ENCODE data around the gene MCTP1. TPM values are rescaled to one million over a fixed set of nuclear protein-coding genes. Genes with fewer than 3 reads are reported as not detected.

Gene MCTP1
- total and polyA plus RNA-seq, 9 of the 15 experiments (the other 6 are each of a cell fraction or from before 2014, with no cell fraction given): 0.04 to 0.93 (median 0.06) TPM; not detected in 4

DNA sequence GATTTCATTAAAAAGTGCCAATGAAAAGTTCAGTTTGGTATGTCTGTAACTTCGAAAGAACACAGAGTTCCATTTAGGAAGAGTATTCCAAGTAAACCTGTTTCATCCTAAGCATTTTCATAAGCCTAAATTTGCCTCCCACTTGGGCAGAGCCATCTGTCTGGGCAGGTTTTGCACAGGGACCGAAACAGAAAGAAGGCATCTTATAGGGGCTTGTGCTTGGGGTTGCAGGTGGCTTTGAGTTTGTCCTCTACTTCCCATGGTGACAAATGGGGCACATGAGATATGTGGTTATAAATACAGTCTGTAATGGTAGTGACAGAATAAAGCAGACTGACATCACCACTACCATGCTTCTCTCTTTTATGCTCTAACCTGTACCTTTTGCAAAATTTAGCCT lies 63.7 kb downstream of the MCTP1 start:
- TF ChIP-seq EGR1 (conservative IDR thresholded peaks at IDR 0.05) (no peak), LCOR (CRISPR knock-in tag; IDR thresholded peaks at IDR 0.05) (no peak), NFATC3 (IDR thresholded peaks at IDR 0.05) (no peak), ZNF23 (CRISPR knock-in tag; IDR thresholded peaks at IDR 0.05) (no peak), ZKSCAN3 (CRISPR knock-in tag; IDR thresholded peaks at IDR 0.05) (no peak), OTX1 (CRISPR knock-in tag; IDR thresholded peaks at IDR 0.05) (no peak), DNMT1 (IDR thresholded peaks at IDR 0.05) (no peak), GATA2 (CRISPR knock-in tag; IDR thresholded peaks at IDR 0.05) (no peak), TRIM28 (IDR thresholded peaks at IDR 0.05) (no peak), SIRT6 (IDR thresholded peaks at IDR 0.05; ENCODE audit: low read depth, low read length) (no peak), HDAC3 (IDR thresholded peaks at IDR 0.05; ENCODE audit: borderline replicate concordance, partially characterized antibody) (no peak), BMI1 (IDR thresholded peaks at IDR 0.05; ENCODE audit: low read length) (no peak)
- TF ChIP-seq, protein P1, sequence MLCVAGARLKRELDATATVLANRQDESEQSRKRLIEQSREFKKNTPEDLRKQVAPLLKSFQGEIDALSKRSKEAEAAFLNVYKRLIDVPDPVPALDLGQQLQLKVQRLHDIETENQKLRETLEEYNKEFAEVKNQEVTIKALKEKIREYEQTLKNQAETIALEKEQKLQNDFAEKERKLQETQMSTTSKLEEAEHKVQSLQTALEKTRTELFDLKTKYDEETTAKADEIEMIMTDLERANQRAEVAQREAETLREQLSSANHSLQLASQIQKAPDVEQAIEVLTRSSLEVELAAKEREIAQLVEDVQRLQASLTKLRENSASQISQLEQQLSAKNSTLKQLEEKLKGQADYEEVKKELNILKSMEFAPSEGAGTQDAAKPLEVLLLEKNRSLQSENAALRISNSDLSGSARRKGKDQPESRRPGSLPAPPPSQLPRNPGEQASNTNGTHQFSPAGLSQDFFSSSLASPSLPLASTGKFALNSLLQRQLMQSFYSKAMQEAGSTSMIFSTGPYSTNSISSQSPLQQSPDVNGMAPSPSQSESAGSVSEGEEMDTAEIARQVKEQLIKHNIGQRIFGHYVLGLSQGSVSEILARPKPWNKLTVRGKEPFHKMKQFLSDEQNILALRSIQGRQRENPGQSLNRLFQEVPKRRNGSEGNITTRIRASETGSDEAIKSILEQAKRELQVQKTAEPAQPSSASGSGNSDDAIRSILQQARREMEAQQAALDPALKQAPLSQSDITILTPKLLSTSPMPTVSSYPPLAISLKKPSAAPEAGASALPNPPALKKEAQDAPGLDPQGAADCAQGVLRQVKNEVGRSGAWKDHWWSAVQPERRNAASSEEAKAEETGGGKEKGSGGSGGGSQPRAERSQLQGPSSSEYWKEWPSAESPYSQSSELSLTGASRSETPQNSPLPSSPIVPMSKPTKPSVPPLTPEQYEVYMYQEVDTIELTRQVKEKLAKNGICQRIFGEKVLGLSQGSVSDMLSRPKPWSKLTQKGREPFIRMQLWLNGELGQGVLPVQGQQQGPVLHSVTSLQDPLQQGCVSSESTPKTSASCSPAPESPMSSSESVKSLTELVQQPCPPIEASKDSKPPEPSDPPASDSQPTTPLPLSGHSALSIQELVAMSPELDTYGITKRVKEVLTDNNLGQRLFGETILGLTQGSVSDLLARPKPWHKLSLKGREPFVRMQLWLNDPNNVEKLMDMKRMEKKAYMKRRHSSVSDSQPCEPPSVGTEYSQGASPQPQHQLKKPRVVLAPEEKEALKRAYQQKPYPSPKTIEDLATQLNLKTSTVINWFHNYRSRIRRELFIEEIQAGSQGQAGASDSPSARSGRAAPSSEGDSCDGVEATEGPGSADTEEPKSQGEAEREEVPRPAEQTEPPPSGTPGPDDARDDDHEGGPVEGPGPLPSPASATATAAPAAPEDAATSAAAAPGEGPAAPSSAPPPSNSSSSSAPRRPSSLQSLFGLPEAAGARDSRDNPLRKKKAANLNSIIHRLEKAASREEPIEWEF (CRISPR knock-in tag; IDR thresholded peaks at IDR 0.05): no peak
- TF ChIP-seq, protein P2, sequence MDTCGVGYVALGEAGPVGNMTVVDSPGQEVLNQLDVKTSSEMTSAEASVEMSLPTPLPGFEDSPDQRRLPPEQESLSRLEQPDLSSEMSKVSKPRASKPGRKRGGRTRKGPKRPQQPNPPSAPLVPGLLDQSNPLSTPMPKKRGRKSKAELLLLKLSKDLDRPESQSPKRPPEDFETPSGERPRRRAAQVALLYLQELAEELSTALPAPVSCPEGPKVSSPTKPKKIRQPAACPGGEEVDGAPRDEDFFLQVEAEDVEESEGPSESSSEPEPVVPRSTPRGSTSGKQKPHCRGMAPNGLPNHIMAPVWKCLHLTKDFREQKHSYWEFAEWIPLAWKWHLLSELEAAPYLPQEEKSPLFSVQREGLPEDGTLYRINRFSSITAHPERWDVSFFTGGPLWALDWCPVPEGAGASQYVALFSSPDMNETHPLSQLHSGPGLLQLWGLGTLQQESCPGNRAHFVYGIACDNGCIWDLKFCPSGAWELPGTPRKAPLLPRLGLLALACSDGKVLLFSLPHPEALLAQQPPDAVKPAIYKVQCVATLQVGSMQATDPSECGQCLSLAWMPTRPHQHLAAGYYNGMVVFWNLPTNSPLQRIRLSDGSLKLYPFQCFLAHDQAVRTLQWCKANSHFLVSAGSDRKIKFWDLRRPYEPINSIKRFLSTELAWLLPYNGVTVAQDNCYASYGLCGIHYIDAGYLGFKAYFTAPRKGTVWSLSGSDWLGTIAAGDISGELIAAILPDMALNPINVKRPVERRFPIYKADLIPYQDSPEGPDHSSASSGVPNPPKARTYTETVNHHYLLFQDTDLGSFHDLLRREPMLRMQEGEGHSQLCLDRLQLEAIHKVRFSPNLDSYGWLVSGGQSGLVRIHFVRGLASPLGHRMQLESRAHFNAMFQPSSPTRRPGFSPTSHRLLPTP (IDR thresholded peaks at IDR 0.05; ENCODE audit: borderline replicate concordance, extremely low read depth, insufficient read length): no peak
- TF ChIP-seq, protein P3, sequence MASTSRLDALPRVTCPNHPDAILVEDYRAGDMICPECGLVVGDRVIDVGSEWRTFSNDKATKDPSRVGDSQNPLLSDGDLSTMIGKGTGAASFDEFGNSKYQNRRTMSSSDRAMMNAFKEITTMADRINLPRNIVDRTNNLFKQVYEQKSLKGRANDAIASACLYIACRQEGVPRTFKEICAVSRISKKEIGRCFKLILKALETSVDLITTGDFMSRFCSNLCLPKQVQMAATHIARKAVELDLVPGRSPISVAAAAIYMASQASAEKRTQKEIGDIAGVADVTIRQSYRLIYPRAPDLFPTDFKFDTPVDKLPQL (IDR thresholded peaks at IDR 0.05; ENCODE audit: extremely low read depth, insufficient read length): no peak
- FAIRE-seq: no peak

More for the DNA sequence above, 63.7 kb downstream of the MCTP1 start:
- H3K4me1 ChIP-seq (replicated peaks in 1 of 2; ENCODE audit: control insufficient read depth in 2 of 2, insufficient read depth in 2 of 2, low read length in 2 of 2): no peaks in the 10 kb centered on the region
- ChIA-PET CTCF (ENCODE audit: low intra/inter-chr PET ratio) (no interaction called here), POLR2A (no interaction called here)
- ATAC-seq: no peak
- DNase-seq (ENCODE audit: extremely low read depth in 1 of 4, low spot score in 3 of 4): no peak
- intact Hi-C loops (cut with micrococcal nuclease) (no loop called here), in situ Hi-C loops (cut with MboI) (no loop called here)
- no TSS peak for BruUV-seq (replicated peaks)
- 0% methylated on average over 2 of the region's 2 CpGs for WGBS (ENCODE audit: insufficient coverage, low coverage, missing lambda C conversion rate)
- no peak overlapping the region for H3K4me3 ChIP-seq
- H2AFZ ChIP-seq (ENCODE audit: low read depth, low read length): no peak overlapping the region
- H3K9me1 ChIP-seq (ENCODE audit: control insufficient read depth, insufficient read depth, low read length): peaks cover 3% of the 10 kb centered on the region
- no peaks in the 10 kb centered on the region for H3K79me2 ChIP-seq (ENCODE audit: control insufficient read depth, insufficient read depth, low read length)
- H3K9ac ChIP-seq (ENCODE audit: insufficient read depth in 1 of 2, low read depth in 2 of 2, low read length in 2 of 2): no peak overlapping the region
- no peak overlapping the region for H3K27ac ChIP-seq (ENCODE audit: extremely low read depth, low read depth, low read length)
- H3K36me3 ChIP-seq (ENCODE audit: control insufficient read depth, insufficient read depth, low read length): no peaks in the 10 kb centered on the region
- no peaks in the 10 kb centered on the region for H4K20me1 ChIP-seq (replicated peaks; ENCODE audit: control insufficient read depth, insufficient read depth, low read length)
- H3K27me3 ChIP-seq (ENCODE audit: control insufficient read depth in 2 of 2, insufficient read depth in 2 of 2, low read length in 2 of 2): no peaks in the 10 kb centered on the region
- H3K9me3 ChIP-seq (replicated peaks; ENCODE audit: control insufficient read depth, insufficient read depth, low read depth, low read length): no peaks in the 10 kb centered on the region
- H3K4me2 ChIP-seq (ENCODE audit: insufficient read depth, low read length): no peak overlapping the region
